ENCODE results near the gene SCAMP4.

DNA sequence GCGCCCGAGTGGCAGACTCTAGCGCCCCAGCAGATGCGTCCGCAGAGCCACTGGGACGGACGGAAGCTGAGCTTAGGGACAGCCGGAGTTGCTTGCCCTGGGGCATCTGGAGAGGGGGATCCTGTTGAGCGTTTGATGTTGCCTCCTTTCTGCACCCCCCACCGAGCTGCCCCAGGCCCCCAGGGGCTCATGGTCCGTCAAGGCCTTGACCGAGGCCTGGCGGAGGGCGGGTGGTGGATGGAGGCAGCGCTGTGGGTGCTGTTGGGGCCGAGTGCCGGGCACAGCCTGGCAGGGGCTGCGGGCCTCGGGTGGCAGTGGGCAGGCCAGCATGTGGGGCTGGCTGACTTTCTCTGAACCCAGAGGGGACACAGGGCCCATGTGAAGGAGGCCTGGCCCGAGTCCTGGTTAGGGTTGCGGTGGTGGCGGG is 38.5 kb downstream of the SCAMP4 start:
- TF ChIP-seq, protein P1, sequence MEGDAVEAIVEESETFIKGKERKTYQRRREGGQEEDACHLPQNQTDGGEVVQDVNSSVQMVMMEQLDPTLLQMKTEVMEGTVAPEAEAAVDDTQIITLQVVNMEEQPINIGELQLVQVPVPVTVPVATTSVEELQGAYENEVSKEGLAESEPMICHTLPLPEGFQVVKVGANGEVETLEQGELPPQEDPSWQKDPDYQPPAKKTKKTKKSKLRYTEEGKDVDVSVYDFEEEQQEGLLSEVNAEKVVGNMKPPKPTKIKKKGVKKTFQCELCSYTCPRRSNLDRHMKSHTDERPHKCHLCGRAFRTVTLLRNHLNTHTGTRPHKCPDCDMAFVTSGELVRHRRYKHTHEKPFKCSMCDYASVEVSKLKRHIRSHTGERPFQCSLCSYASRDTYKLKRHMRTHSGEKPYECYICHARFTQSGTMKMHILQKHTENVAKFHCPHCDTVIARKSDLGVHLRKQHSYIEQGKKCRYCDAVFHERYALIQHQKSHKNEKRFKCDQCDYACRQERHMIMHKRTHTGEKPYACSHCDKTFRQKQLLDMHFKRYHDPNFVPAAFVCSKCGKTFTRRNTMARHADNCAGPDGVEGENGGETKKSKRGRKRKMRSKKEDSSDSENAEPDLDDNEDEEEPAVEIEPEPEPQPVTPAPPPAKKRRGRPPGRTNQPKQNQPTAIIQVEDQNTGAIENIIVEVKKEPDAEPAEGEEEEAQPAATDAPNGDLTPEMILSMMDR (IDR thresholded peaks at IDR 0.05; ENCODE audit: insufficient read depth, low read length, poor library complexity, severe bottlenecking): no peak
- no peak for TF ChIP-seq EZH2phosphoT487 (conservative IDR thresholded peaks at IDR 0.05; ENCODE audit: low read length)

Measured in SU-DHL-6 (cell line).